BLaER1 (cell line): ENCODE measurements around the gene NDOR1.
A peak's percentile ranks its signal among the peaks of the same experiment; 100 is the strongest.

Source experiments
- H3K27ac ChIP-seq: shearing (Covaris generic); formaldehyde crosslinking; 2 replicates; pipeline ENCODE4 v1.8.1; 2022
- H3K27me3 ChIP-seq: shearing (Covaris generic); formaldehyde crosslinking; 2 replicates; pipeline ENCODE4 v1.8.1; 2022
- H3K36me3 ChIP-seq: shearing (Covaris generic); formaldehyde crosslinking; 2 replicates; pipeline ENCODE4 v1.8.1; 2022
- H3K4me1 ChIP-seq: shearing (Covaris generic); formaldehyde crosslinking; 2 replicates; pipeline ENCODE4 v1.8.1; 2022
- H3K4me2 ChIP-seq: shearing (Covaris generic); formaldehyde crosslinking; 2 replicates; pipeline ENCODE4 v1.8.1; 2022
- H3K4me3 ChIP-seq: shearing (Covaris generic); formaldehyde crosslinking; 2 replicates; pipeline ENCODE4 v1.8.1; 2022
- H3K9ac ChIP-seq: shearing (Covaris generic); formaldehyde crosslinking; 2 replicates; pipeline ENCODE4 v1.8.1; 2022
- H3K9me3 ChIP-seq: shearing (Covaris generic); formaldehyde crosslinking; 2 replicates; pipeline ENCODE4 v1.8.1; 2022
- H4K20me1 ChIP-seq: shearing (Covaris generic); formaldehyde crosslinking; 2 replicates; pipeline ENCODE4 v1.8.1; 2022
- Cebpa-rat ChIP-seq: shearing (Covaris generic); IDR thresholded peaks from 2 replicates; pipeline ENCODE4 v1.8.1; 2022

Gene NDOR1

GRCh38 chr9:137218212-137218753 lies 12.8 kb downstream of the NDOR1 start:
- Histone ChIP-seq H3K4me3 (no peak overlapping the region), H3K9me3 (no peaks in the 10 kb centered on the region), H3K9ac (no peak overlapping the region), H3K4me1 (peaks cover 33% of the 10 kb centered on the region), H4K20me1 (peaks cover 8% of the 10 kb centered on the region; the same call in 1 of the 2 replicates), H3K27ac (0 out of 2 replicates have a peak overlapping the region, but pooled peaks have one; percentile 63), H3K27me3 (no peaks in the 10 kb centered on the region), H3K36me3 (peaks cover 63% of the 10 kb centered on the region), H3K4me2 (peak overlapping the region; percentile 64; the same call in 1 of the 2 replicates)
- TF ChIP-seq Cebpa-rat = no peak

DNA sequence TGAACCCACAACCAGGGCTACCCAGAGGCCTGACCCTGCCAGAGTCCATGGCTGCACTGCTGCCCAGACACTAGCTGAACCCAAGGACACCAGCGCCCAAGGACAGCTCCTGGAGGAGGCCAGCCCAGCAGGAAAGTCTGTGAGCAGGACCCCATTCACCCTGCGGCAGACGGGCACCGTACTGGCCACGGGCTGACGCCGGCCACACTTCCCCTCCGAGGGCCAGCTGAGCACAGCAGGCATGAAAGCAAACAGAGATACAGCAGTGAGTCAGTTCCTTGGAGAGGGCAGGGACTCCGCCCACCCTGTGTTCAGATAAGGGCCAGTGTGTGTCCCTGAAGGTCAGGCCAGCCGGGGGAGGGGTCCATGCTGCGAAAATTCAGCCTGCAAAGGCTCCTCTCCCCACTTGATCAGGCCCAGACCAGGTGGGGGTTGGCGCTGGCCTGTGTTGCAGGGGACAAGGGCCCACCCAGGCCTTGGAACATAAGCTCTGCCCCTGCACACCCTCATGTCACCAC lies 13.3 kb downstream of the NDOR1 start:
- H3K4me1 ChIP-seq = peaks cover 35% of the 10 kb centered on the region
- no peak overlapping the region for H3K9ac ChIP-seq
- H3K4me2 ChIP-seq = no peak overlapping the region
- no peaks in the 10 kb centered on the region for H3K9me3 ChIP-seq
- H3K4me3 ChIP-seq = no peak overlapping the region
- peaks cover 58% of the 10 kb centered on the region for H3K36me3 ChIP-seq
- H3K27ac ChIP-seq = no peak overlapping the region
- peaks cover 8% of the 10 kb centered on the region; the same call in 1 of the 2 replicates for H4K20me1 ChIP-seq
- no peaks in the 10 kb centered on the region for H3K27me3 ChIP-seq
- TF ChIP-seq Cebpa-rat = no peak

DNA sequence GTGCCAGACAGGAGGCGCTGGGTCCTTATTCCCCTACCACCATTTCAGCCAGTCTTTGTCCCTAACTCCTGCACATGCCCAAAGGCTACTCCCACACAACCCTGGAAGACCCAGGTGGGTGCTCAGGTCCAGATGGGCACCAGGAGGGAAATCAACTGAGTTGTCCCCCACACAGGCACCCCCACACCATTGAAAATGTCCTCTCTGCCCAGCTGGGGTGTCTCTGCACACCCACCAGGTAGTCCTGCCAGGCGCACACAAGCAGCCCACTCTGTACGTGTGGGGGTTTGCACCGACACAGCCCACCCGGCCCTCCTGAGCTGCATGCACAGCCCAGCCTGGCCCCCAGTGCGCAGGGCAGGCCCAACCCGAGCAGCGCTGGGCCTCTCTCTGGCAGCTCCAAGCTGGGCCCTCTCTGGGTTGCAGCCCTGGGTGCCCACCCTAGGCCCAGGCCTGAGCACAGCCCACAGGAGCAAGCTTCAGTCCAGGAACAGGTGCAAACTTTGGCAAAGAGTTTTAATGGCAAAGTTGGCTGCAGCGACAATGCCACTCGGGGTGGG lies 14.3 kb downstream of the NDOR1 start:
- Histone ChIP-seq H3K9me3 (no peaks in the 10 kb centered on the region), H3K4me2 (no peak overlapping the region), H3K36me3 (peaks cover 47% of the 10 kb centered on the region), H3K9ac (0 out of 2 replicates have a peak overlapping the region, but pooled peaks have one; percentile 34), H4K20me1 (peaks cover 8% of the 10 kb centered on the region; the same call in 1 of the 2 replicates), H3K4me3 (no peak overlapping the region), H3K27me3 (no peaks in the 10 kb centered on the region), H3K4me1 (peaks cover 45% of the 10 kb centered on the region), H3K27ac (no peak overlapping the region)
- no peak for TF ChIP-seq Cebpa-rat

GRCh38 chr9:137220317-137221094 lies 15.0 kb downstream of the NDOR1 start:
- peaks cover 52% of the 10 kb centered on the region for H3K4me1 ChIP-seq
- H3K36me3 ChIP-seq = peaks cover 41% of the 10 kb centered on the region
- H3K9me3 ChIP-seq = no peaks in the 10 kb centered on the region
- H3K27me3 ChIP-seq = no peaks in the 10 kb centered on the region
- no peak for TF ChIP-seq Cebpa-rat
- no peak overlapping the region for H3K9ac ChIP-seq
- peaks cover 8% of the 10 kb centered on the region; the same call in 1 of the 2 replicates for H4K20me1 ChIP-seq
- H3K4me3 ChIP-seq = no peak overlapping the region
- H3K4me2 ChIP-seq = no peak overlapping the region
- H3K27ac ChIP-seq = no peak overlapping the region

- peaks cover 56% of the 10 kb centered on the region for H3K4me1 ChIP-seq
- no peak overlapping the region for H3K27ac ChIP-seq
- no peaks in the 10 kb centered on the region for H3K27me3 ChIP-seq
- H3K4me2 ChIP-seq = peak overlapping the region; percentile 100
- peaks cover 35% of the 10 kb centered on the region for H3K36me3 ChIP-seq
- no peak overlapping the region for H3K9ac ChIP-seq
- no peaks in the 10 kb centered on the region for H3K9me3 ChIP-seq
- no peak for TF ChIP-seq Cebpa-rat
- peak overlapping the region; percentile 84 for H3K4me3 ChIP-seq
- H4K20me1 ChIP-seq = peaks cover 8% of the 10 kb centered on the region; the same call in 1 of the 2 replicates
These were observed 15.6 kb downstream of the NDOR1 start for GRCh38 chr9:137221095-137221505.

- H3K4me2 ChIP-seq = peak overlapping the region; percentile 100
- peaks cover 8% of the 10 kb centered on the region; the same call in 1 of the 2 replicates for H4K20me1 ChIP-seq
- peak overlapping the region; percentile 84 for H3K4me3 ChIP-seq
- H3K4me1 ChIP-seq = peaks cover 51% of the 10 kb centered on the region
- H3K36me3 ChIP-seq = peaks cover 30% of the 10 kb centered on the region
- peak overlapping the region; percentile 83 for H3K9ac ChIP-seq
- no peaks in the 10 kb centered on the region for H3K27me3 ChIP-seq
- no peaks in the 10 kb centered on the region for H3K9me3 ChIP-seq
- TF ChIP-seq Cebpa-rat = no peak
- H3K27ac ChIP-seq = peak overlapping the region; percentile 85
These were observed 16.1 kb downstream of the NDOR1 start for GRCh38 chr9:137221506-137222111.

- Histone ChIP-seq H3K36me3 (peaks cover 28% of the 10 kb centered on the region), H3K9ac (peak within 1 kb of the TSS; percentile 83), H3K27me3 (no peaks in the 10 kb centered on the region), H3K4me3 (peak within 1 kb of the TSS; percentile 84), H3K9me3 (no peaks in the 10 kb centered on the region), H3K27ac (peak within 1 kb of the TSS; percentile 85), H3K4me2 (peak within 1 kb of the TSS; percentile 100), H4K20me1 (peaks cover 8% of the 10 kb centered on the region; the same call in 1 of the 2 replicates), H3K4me1 (peaks cover 48% of the 10 kb centered on the region)
- TF ChIP-seq Cebpa-rat = no peak
These were observed 16.9 kb downstream of the NDOR1 start, which contains the start of gene RNF208 for GRCh38 chr9:137222190-137223077. Gene RNF208 (minus strand): TSS chr9:137222240. CDS start chr9:137221212, 1,028 bp downstream.

GRCh38 chr9:137223078-137223970 lies 17.8 kb downstream of the NDOR1 start:
- H3K36me3 ChIP-seq = peaks cover 22% of the 10 kb centered on the region
- peaks cover 8% of the 10 kb centered on the region; the same call in 1 of the 2 replicates for H4K20me1 ChIP-seq
- H3K4me2 ChIP-seq = peak overlapping the region; percentile 100
- H3K9ac ChIP-seq = peak overlapping the region; percentile 94
- no peaks in the 10 kb centered on the region for H3K9me3 ChIP-seq
- no peak for TF ChIP-seq Cebpa-rat
- peak overlapping the region; percentile 91 for H3K27ac ChIP-seq
- peak overlapping the region; percentile 84 for H3K4me3 ChIP-seq
- H3K27me3 ChIP-seq = no peaks in the 10 kb centered on the region
- H3K4me1 ChIP-seq = peaks cover 45% of the 10 kb centered on the region
